OCI-LY1 (cell line): ENCODE results near the gene ITPKC.

Experiments used
- CTCF ChIP-seq: fragments of 200-600 bp; sonication (generic), shearing (Covaris generic); IDR thresholded peaks from 2 replicates; pipeline ENCODE4 v1.5.1; 2017; ENCODE audit warnings: mild to moderate bottlenecking, antibody characterized with exemption, low read length, moderate library complexity, mixed read lengths
- EZH2 ChIP-seq: fragments of 200-600 bp; sonication (generic), shearing (Covaris generic); IDR thresholded peaks from 2 replicates; pipeline ENCODE4 v1.8.0; 2017; ENCODE audit warnings: borderline replicate concordance, mixed run types, mild to moderate bottlenecking, antibody characterized with exemption, low read length, moderate library complexity, mixed read lengths

DNA sequence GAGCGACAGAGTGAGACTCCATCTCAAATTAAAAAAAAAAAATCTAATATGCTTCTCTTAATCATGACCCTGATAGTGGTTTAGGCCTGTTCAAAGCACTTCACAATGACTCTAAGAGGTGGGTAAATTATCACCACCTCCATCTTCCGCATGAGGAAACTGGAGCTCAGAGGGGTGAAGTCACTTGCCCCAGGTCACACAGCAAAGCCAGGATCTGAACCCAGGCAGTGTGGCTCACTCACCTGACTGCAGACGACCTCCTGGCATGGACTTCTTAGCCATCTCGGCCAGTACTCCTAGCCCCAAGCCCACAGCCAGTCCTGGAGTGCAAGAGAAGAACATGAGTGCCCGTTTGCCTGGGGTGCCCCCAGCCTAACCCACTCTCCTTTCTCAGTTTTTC lies 7.1 kb upstream of the ITPKC start:
- TF ChIP-seq CTCF (no peak), EZH2 (no peak)
